Uterus (tissue), 2 donors: ENCODE results near the gene GRK2.

Experiments used
- POLR2A ChIP-seq, 2 donors: fragments of 450-650 bp; IDR thresholded peaks; one replicate each; pipeline ENCODE4 v1.6.1; 2016; ENCODE audit warnings: antibody characterized with exemption in 2 of 2, mild to moderate bottlenecking in 1 of 2, moderate library complexity in 1 of 2
- TF ChIP-seq, protein P1 (sequence below), 4 experiments: fragments of 200-600 bp in 2 of 4; fragments of 450-650 bp in 2 of 4; sonication (generic) in 2 of 4; IDR thresholded peaks; one replicate each; pipeline ENCODE4 v1.5.1; 2016 to 2019; ENCODE audit warnings: antibody characterized with exemption in 4 of 4, mild to moderate bottlenecking in 2 of 4, moderate library complexity in 1 of 4

GRCh38 chr11:67233584-67234190, 32.6 kb upstream of the GRK2 start:
- TF ChIP-seq POLR2A (IDR thresholded peaks at IDR 0.05) = no peak
- TF ChIP-seq, protein P1, sequence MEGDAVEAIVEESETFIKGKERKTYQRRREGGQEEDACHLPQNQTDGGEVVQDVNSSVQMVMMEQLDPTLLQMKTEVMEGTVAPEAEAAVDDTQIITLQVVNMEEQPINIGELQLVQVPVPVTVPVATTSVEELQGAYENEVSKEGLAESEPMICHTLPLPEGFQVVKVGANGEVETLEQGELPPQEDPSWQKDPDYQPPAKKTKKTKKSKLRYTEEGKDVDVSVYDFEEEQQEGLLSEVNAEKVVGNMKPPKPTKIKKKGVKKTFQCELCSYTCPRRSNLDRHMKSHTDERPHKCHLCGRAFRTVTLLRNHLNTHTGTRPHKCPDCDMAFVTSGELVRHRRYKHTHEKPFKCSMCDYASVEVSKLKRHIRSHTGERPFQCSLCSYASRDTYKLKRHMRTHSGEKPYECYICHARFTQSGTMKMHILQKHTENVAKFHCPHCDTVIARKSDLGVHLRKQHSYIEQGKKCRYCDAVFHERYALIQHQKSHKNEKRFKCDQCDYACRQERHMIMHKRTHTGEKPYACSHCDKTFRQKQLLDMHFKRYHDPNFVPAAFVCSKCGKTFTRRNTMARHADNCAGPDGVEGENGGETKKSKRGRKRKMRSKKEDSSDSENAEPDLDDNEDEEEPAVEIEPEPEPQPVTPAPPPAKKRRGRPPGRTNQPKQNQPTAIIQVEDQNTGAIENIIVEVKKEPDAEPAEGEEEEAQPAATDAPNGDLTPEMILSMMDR (IDR thresholded peaks at IDR 0.05) = no peak
